HepG2 (cell line): ENCODE data around the gene C1orf159. TPM values are rescaled to one million over a fixed set of nuclear protein-coding genes. Genes with fewer than 3 reads are reported as not detected.

Experiments
- EEA1 ChIP-seq: sonication (generic); formaldehyde crosslinking; IDR thresholded peaks from 2 replicates; pipeline ENCODE4 v1.5.1; 2020; ENCODE audit warnings: mild to moderate bottlenecking, missing genetic modification reagents, borderline replicate concordance
- FLYWCH1 ChIP-seq: sonication (generic); formaldehyde crosslinking; IDR thresholded peaks from 2 replicates; pipeline ENCODE4 v1.8.1; 2023; ENCODE audit warnings: mild to moderate bottlenecking, missing genetic modification reagents
- HDAC2 ChIP-seq: sonication (generic); formaldehyde crosslinking; IDR thresholded peaks from 2 replicates; pipeline ENCODE4 v1.4.0; 2020; ENCODE audit warnings: missing genetic modification reagents
- KLF12 ChIP-seq: sonication (generic); formaldehyde crosslinking; IDR thresholded peaks from 2 replicates; pipeline ENCODE4 v1.4.0; 2020; ENCODE audit warnings: missing genetic modification reagents, borderline replicate concordance
- MAFF ChIP-seq: IDR thresholded peaks from 2 replicates; pipeline ENCODE4 v1.6.1; 2011; ENCODE audit warnings: low read depth, low read length, improper control_type of control experiment
- MYNN ChIP-seq: sonication (generic); formaldehyde crosslinking; IDR thresholded peaks from 2 replicates; pipeline ENCODE4 v1.4.0; 2020; ENCODE audit warnings: mild to moderate bottlenecking, low read depth, missing genetic modification reagents
- MYPOP ChIP-seq: sonication (generic); formaldehyde crosslinking; IDR thresholded peaks from 2 replicates; pipeline ENCODE4 v1.8.1; 2023; ENCODE audit warnings: mild to moderate bottlenecking, moderate library complexity, missing genetic modification reagents
- PCBP2 ChIP-seq: fragments of 200-400 bp; formaldehyde crosslinking; optimal IDR thresholded peaks from 2 replicates; pipeline ENCODE3; 2018; ENCODE audit warnings: low read length, low read depth; ENCODE audit not compliant: poor library complexity, severe bottlenecking
- POLR2AphosphoS2 ChIP-seq: IDR thresholded peaks from 2 replicates; pipeline ENCODE4 v1.6.1; 2011; ENCODE audit warnings: low read depth, low read length, improper control_type of control experiment
- RFXANK ChIP-seq: IDR thresholded peaks from 2 replicates; pipeline ENCODE4 v1.6.1; 2016
- SPEN ChIP-seq: sonication (generic); formaldehyde crosslinking; IDR thresholded peaks from 2 replicates; pipeline ENCODE4 v1.5.1; 2020; ENCODE audit warnings: low read depth, mild to moderate bottlenecking, missing genetic modification reagents
- SRSF1 ChIP-seq: fragments of 200-400 bp; formaldehyde crosslinking; optimal IDR thresholded peaks from 2 replicates; pipeline ENCODE3; 2017; ENCODE audit warnings: mild to moderate bottlenecking, low read depth, low read length, moderate library complexity
- SRSF4 ChIP-seq: fragments of 200-400 bp; formaldehyde crosslinking; IDR thresholded peaks from one replicate; pipeline ENCODE4 v1.6.1; 2018; ENCODE audit warnings: mild to moderate bottlenecking, low read depth, low read length, moderate library complexity; ENCODE audit not compliant: poor library complexity, severe bottlenecking
- THAP9 ChIP-seq: sonication (generic); formaldehyde crosslinking; IDR thresholded peaks from 2 replicates; pipeline ENCODE4; 2020; ENCODE audit warnings: missing genetic modification reagents, mild to moderate bottlenecking, borderline replicate concordance
- ZBTB43 ChIP-seq: sonication (generic); formaldehyde crosslinking; conservative IDR thresholded peaks from 2 replicates; pipeline ENCODE4 v1.4.0; 2020; ENCODE audit warnings: missing genetic modification reagents
- ZBTB7A ChIP-seq: sonication (generic); formaldehyde crosslinking; IDR thresholded peaks from 2 replicates; pipeline ENCODE4 v1.8.0; 2022; ENCODE audit warnings: mild to moderate bottlenecking, missing genetic modification reagents
- ZFP62 ChIP-seq: sonication (generic); formaldehyde crosslinking; IDR thresholded peaks from 2 replicates; pipeline ENCODE4 v1.4.0; 2020; ENCODE audit warnings: missing genetic modification reagents
- ZKSCAN1 ChIP-seq: fragments of 150-350 bp; IDR thresholded peaks from 2 replicates; pipeline ENCODE4 v1.6.1; 2014; ENCODE audit warnings: low read length
- ZNF501 ChIP-seq: sonication (generic); formaldehyde crosslinking; IDR thresholded peaks from 2 replicates; pipeline ENCODE4 v1.5.1; 2020; ENCODE audit warnings: mild to moderate bottlenecking, moderate library complexity, missing genetic modification reagents
- ZNF512B ChIP-seq: sonication (generic); formaldehyde crosslinking; IDR thresholded peaks from 2 replicates; pipeline ENCODE4 v1.5.1; 2020; ENCODE audit warnings: missing genetic modification reagents, mild to moderate bottlenecking, borderline replicate concordance
- ZNF605 ChIP-seq: sonication (generic); formaldehyde crosslinking; IDR thresholded peaks from 2 replicates; pipeline ENCODE4 v1.8.0; 2022; ENCODE audit warnings: mild to moderate bottlenecking, missing genetic modification reagents
- ZNF761 ChIP-seq: sonication (generic); formaldehyde crosslinking; conservative IDR thresholded peaks from 2 replicates; pipeline ENCODE4 v1.4.0; 2020; ENCODE audit warnings: mild to moderate bottlenecking, missing genetic modification reagents
- polyA plus RNA-seq, 8 experiments: library from polyadenylated mRNA; depleted of rRNA in 3 of 8; stranded (reverse) in 7 of 8; unstranded in 1 of 8; fragments of >200 nt; fragmentation: Illumina TruSeq in 4 of 8; extraction: Trizol in 4 of 8; gene quantifications; 2 replicates each; pipeline versions ENCODE4 v1.2.1 to v1.2.3, GENCODE V29; 2011 to 2016; ENCODE audit warnings: low read depth in 4 of 8, missing spikeins in 1 of 8, mixed read lengths in 1 of 8; ENCODE audit not compliant: insufficient read depth in 1 of 8
- total RNA-seq, 5 experiments: library from RNA; depleted of rRNA; stranded (reverse); fragments of >200 nt; fragmentation: Illumina TruSeq; extraction: Trizol; gene quantifications; 2 replicates each; pipeline ENCODE4 v1.2.3, GENCODE V29; 2016; ENCODE audit warnings: low read depth in 1 of 5

The C1orf159 gene
- total and polyA plus RNA-seq, 2 of the 13 experiments (the other 11 are each of a cell fraction or from before 2014, with no cell fraction given) = 3.8 to 6.7 TPM

GRCh38 chr1:1164701-1165451 lies 49.0 kb upstream of the C1orf159 start (continued):
- TF ChIP-seq MYPOP (CRISPR knock-in tag) (no peak), POLR2AphosphoS2 (no peak), ZBTB7A (CRISPR knock-in tag) (no peak), PCBP2 (no peak), KLF12 (CRISPR knock-in tag) (no peak), EEA1 (CRISPR knock-in tag) (no peak), RFXANK (CRISPR knock-in tag) (no peak), THAP9 (CRISPR knock-in tag) (no peak), MAFF (no peak), MYNN (CRISPR knock-in tag) (no peak), SPEN (CRISPR knock-in tag) (peak; percentile 30; the same call in 1 of the 2 replicates), ZNF761 (CRISPR knock-in tag) (no peak), ZKSCAN1 (no peak), SRSF1 (no peak), SRSF4 (no peak), ZNF512B (CRISPR knock-in tag) (no peak), HDAC2 (CRISPR knock-in tag) (no peak), ZNF605 (CRISPR knock-in tag) (no peak), ZBTB43 (CRISPR knock-in tag) (peak; percentile 60), FLYWCH1 (CRISPR knock-in tag) (no peak), ZNF501 (peak; percentile 48), ZFP62 (CRISPR knock-in tag) (no peak)
